Spinal cord (tissue), 10 donors: ENCODE data around the gene PURA. TPM values are rescaled to one million over a fixed set of nuclear protein-coding genes. Genes with fewer than 3 reads are reported as not detected.

Experiments
- DNase-seq, 6 donors: peaks; one replicate each; pipeline versions ENCODE4 v3.0.0 to v3.0.0-alpha.2; 2013 to 2015; ENCODE audit warnings: low spot score in 6 of 6, low read depth in 4 of 6
- H3K27ac ChIP-seq: one replicate; pipeline ENCODE4 v1.5.1; 2013; ENCODE audit warnings: low read depth, low read length, control low read depth
- H3K27me3 ChIP-seq: one replicate; pipeline ENCODE4 v1.6.1; 2013; ENCODE audit warnings: low read length; ENCODE audit not compliant: control insufficient read depth, insufficient read depth
- H3K36me3 ChIP-seq: one replicate; pipeline ENCODE4 v1.6.1; 2013; ENCODE audit warnings: low read length; ENCODE audit not compliant: control insufficient read depth, insufficient read depth
- H3K4me1 ChIP-seq: one replicate; pipeline ENCODE4 v1.6.1; 2013; ENCODE audit warnings: low read length; ENCODE audit not compliant: control insufficient read depth, insufficient read depth
- H3K4me3 ChIP-seq: one replicate; pipeline ENCODE4 v1.5.1; 2013; ENCODE audit warnings: low read depth, low read length, control low read depth
- H3K9me3 ChIP-seq: one replicate; pipeline ENCODE4 v1.6.1; 2013; ENCODE audit warnings: low read length; ENCODE audit not compliant: control insufficient read depth, insufficient read depth
- WGBS: methylation state at CpG from one replicate; pipeline ENCODE4 v1.1.5; 2013; ENCODE audit warnings: missing lambda C conversion rate; ENCODE audit not compliant: insufficient coverage; 5-methylcytosine and 5-hydroxymethylcytosine counted together
- polyA plus RNA-seq, 2 donors: library from polyadenylated mRNA; unstranded; fragments of 120-200 nt; gene quantifications; one replicate each; pipeline ENCODE4 v1.2.1, GENCODE V29; 2013; ENCODE audit not compliant: insufficient read length in 2 of 2
- total RNA-seq, 2 donors: library from RNA; depleted of rRNA in 1 of 2; stranded (reverse); fragments of 120-200 nt in 1 of 2; fragments of >200 nt in 1 of 2; gene quantifications; one replicate each; pipeline versions ENCODE4 v1.2.3 to v1.2.4, GENCODE V29; 2013 to 2014
- donor health status: healthy.

The PURA gene
- total and polyA plus RNA-seq, 4 donors = 9.6 to 35.9 (median 16.5) TPM

- Histone ChIP-seq H3K36me3 (no peaks in the 10 kb centered on the region), H3K9me3 (no peaks in the 10 kb centered on the region), H3K27ac (no peak overlapping the region), H3K4me1 (peaks cover 21% of the 10 kb centered on the region), H3K27me3 (peaks cover 37% of the 10 kb centered on the region), H3K4me3 (no peak overlapping the region)
- DNase-seq = no peak
- WGBS = 87% methylated on average over 3 of the region's 3 CpGs
Observed at GRCh38 chr5:140143521-140144258, 29.8 kb downstream of the PURA start.

GRCh38 chr5:140145256-140145655 is 31.3 kb downstream of the PURA start:
- DNase-seq = no peak
- Histone ChIP-seq H3K36me3 (no peaks in the 10 kb centered on the region), H3K4me1 (peaks cover 22% of the 10 kb centered on the region), H3K27ac (no peak overlapping the region), H3K4me3 (no peak overlapping the region), H3K27me3 (peaks cover 41% of the 10 kb centered on the region), H3K9me3 (no peaks in the 10 kb centered on the region)
- WGBS = 81% methylated on average over 2 of the region's 3 CpGs

- Histone ChIP-seq H3K4me3 (peak overlapping the region; percentile 28), H3K9me3 (no peaks in the 10 kb centered on the region), H3K36me3 (no peaks in the 10 kb centered on the region), H3K27ac (no peak overlapping the region), H3K4me1 (peaks cover 22% of the 10 kb centered on the region), H3K27me3 (peaks cover 41% of the 10 kb centered on the region)
- peak in 4 of 6 donors; percentile 30 to 77 (median 47) for DNase-seq
- under 1% methylated on average over 58 of the region's 64 CpGs for WGBS
Observed at GRCh38 chr5:140145818-140146522, 32.1 kb downstream of the PURA start.

GRCh38 chr5:140146523-140146842 is 32.6 kb downstream of the PURA start:
- WGBS = 8% methylated on average over 14 of the region's 14 CpGs

GRCh38 chr5:140147460-140147859 is 33.6 kb downstream of the PURA start:
- DNase-seq = no peak
- 100% methylated on average over 1 of the region's 1 CpG for WGBS
- Histone ChIP-seq H3K36me3 (no peaks in the 10 kb centered on the region), H3K4me3 (no peak overlapping the region), H3K9me3 (no peaks in the 10 kb centered on the region), H3K4me1 (peaks cover 28% of the 10 kb centered on the region), H3K27ac (no peak overlapping the region), H3K27me3 (peaks cover 41% of the 10 kb centered on the region)

More at GRCh38 chr5:140146523-140146842, 32.6 kb downstream of the PURA start:
- no peak for DNase-seq
- H3K36me3 ChIP-seq = no peaks in the 10 kb centered on the region
- no peak overlapping the region for H3K27ac ChIP-seq
- H3K9me3 ChIP-seq = no peaks in the 10 kb centered on the region
- no peak overlapping the region for H3K4me3 ChIP-seq
- peaks cover 22% of the 10 kb centered on the region for H3K4me1 ChIP-seq
- H3K27me3 ChIP-seq = peaks cover 41% of the 10 kb centered on the region

GRCh38 chr5:140148508-140148907 is 34.6 kb downstream of the PURA start:
- Histone ChIP-seq H3K4me3 (no peak overlapping the region), H3K4me1 (peaks cover 39% of the 10 kb centered on the region), H3K27me3 (peaks cover 45% of the 10 kb centered on the region), H3K27ac (no peak overlapping the region), H3K9me3 (no peaks in the 10 kb centered on the region), H3K36me3 (no peaks in the 10 kb centered on the region)
- no peak for DNase-seq
- 25% methylated on average over 3 of the region's 6 CpGs for WGBS

- 100% methylated on average over 1 of the region's 2 CpGs for whole genome bisulfite sequencing
- no peaks in the 10 kb centered on the region for H3K36me3 ChIP-seq
- H3K4me3 ChIP-seq = no peak overlapping the region
- no peak overlapping the region for H3K27ac ChIP-seq
- no peak for DNase-seq
- H3K9me3 ChIP-seq = no peaks in the 10 kb centered on the region
- peaks cover 41% of the 10 kb centered on the region for H3K27me3 ChIP-seq
- peaks cover 43% of the 10 kb centered on the region for H3K4me1 ChIP-seq
Observed at GRCh38 chr5:140150201-140150600, 36.3 kb downstream of the PURA start.

- Histone ChIP-seq H3K4me3 (no peak overlapping the region), H3K4me1 (peaks cover 32% of the 10 kb centered on the region), H3K27me3 (peaks cover 31% of the 10 kb centered on the region), H3K36me3 (no peaks in the 10 kb centered on the region), H3K27ac (no peak overlapping the region), H3K9me3 (no peaks in the 10 kb centered on the region)
- no peak for DNase-seq
- 68% methylated on average over 2 of the region's 7 CpGs for WGBS
Observed at GRCh38 chr5:140151144-140152021, 37.5 kb downstream of the PURA start.
